NOMO-1 treated with DMSO at 0.1 percent for 48 hours (cell line): ENCODE data around the gene CYFIP2.
"Not testable (repeated sequence)": the region's sequence is repeated elsewhere in the genome, so short reads cannot be mapped to it uniquely, and the experiment has no call there.

Experiments
- DNase-seq: peaks from one replicate; lab custom pipeline; 2025; ENCODE audit not compliant: unreplicated experiment; lab: John Stamatoyannopoulos, UW

The CYFIP2 gene

DNA sequence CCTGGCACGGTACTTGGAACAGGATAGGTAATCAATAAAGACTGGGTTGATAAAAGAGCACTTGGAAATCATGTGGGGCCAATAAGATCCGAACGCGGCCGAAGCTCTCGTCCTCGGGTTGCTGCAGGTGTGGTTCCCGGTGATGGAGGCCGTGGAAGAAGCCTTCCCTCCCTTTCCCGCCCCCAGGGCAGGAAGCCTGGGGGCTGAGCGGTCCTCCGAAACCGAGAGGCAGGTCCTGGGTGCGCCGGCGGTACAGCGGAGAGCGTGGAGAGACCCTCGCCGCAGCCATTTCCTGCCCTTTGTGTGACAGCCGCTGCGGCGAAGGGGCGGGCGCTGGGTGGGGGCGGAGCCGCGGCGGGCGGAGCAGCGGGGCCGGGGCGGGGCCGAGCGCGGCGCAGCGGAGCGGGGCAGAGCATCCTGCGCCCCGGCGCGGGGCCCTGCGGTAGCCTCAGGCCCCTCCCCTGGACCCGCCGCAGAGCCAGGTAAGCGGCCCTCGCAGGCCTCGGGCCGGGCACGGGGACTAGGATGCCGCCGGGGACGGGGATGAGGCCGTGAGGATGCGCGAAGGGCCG, at the start of gene CYFIP2:
CYFIP2 (plus strand) TSS at position 410 of the 572 bp plus-strand sequence. CDS start 19,239 bp downstream, outside the sequence.
- DNase-seq = peak; percentile 46

DNA sequence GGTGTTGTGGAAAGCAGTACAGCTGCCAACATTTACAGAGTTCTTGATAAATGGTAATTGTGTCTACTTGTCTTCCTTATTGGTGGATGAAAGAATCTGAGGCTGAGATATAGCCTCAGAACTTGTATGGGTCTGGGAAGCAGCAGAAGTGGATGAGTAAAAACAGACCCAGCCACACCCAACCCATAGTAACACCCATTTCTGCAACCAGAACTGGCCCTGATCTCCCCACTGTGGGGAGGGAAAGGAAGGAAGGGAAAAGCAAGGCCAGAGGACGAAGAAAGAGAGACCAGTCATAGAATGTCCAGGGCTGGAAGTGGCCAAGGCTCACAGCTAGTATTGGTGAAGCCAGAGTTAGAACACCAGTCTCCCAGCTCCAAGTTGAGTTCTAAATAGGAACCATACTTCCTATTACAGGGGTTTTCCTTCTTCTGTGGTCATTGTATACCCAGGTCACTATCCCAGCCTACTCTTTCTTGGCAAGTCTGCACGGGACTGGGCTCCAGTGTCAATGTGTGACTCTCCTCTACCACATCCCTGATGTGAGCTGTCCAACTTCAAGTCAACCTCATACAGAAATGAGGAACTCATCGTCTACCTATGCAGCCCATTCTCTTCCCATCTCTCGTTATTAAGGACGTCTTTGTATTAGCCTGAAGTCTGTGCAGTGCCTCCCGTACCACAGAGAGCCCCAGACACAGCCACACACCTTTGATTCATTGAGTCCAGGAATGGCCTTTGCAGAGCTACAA, 49.4 kb upstream of the CYFIP2 start:
- DNase-seq = no peak

DNA sequence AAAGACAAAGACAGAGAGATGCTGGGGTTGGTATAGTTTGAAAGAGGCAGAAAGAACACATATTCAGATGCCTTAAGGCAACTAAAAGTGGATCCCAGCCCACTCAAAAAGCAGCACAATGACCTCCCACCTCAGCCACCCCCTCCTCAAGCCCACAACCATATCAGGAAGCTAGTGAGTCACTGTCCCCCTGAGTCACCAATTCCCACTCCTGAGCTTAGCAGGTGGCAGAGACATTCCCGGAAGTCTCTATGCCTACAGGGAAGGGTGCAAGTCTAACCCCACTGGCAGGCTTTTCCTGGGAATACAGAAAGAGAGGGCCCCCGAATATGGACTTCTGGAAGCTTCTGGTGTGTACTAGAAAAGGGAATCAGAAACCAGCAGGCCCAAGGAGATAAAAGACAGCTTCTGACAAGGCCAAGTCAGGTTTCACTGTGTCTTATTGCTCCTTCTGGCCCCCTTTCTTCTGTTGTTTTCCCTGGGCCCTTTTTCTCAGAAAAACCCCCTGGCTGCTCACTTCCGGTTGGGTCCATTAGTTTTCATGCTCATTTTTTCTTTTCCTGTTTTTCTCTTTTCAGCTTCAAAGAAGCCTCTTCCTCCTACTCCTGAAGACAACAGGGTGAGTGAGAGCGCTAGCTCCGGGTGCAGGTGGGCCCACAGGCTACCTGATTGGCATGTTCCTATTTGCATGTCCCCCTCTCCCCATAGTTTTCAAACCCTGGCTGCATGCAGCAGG, 48.5 kb upstream of the CYFIP2 start:
- no peak for DNase-seq

DNA sequence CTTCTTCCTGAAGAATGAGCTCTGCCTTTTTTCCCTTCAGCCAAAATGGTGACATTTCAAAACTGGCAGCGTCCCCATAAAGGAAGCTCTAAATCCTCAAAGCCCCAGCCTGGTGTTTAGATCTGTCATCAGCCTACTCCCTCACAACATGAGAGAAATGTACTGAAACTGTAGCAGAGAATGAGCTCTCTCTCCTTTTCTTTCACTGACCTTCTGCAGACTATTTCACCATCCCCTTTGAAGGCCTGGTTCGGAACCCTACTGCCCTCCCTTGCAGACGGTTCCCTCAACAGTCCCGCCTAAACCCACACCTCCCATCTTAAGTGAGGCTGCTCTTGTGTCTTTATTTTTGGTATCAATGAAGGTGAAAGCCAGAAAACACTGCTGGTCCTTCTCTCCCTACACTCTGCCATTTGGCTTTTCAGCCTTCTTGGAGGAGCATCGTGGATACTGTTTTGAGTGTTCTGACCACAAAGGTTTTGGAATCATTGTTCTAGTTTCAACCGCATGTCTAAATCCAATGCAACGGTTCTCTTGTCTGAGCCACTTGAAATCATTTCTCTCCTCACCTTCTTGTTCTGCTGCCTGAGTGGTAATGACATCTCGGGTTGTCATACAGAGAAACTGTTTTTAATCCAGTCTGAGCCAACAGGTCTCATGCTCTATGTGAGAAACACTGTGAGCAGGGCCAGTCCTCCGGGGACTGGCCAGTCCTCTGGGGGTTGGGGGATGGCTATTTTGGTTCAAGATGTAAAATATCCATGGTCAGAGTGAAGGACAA, 46.2 kb upstream of the CYFIP2 start:
- DNase-seq = no peak

DNA sequence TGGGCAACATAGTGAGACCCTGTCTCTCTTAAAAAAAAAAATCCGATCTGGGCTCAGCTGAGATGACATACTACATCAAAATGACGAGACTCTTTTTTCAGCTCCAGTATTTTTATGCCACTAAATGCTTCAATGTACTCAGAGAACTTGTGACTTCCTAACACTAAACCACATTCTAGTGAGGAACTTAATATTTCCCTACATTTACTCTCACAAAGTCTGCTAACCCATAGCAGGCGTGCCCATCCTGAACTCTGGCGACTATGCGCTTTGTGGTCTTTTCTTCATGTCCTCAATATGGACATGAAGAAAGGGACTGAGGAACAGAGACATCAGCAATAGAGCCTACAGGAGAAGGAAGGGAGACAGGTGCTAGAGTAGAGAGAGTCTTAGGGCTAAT, 44.0 kb upstream of the CYFIP2 start:
- no peak for DNase-seq

DNA sequence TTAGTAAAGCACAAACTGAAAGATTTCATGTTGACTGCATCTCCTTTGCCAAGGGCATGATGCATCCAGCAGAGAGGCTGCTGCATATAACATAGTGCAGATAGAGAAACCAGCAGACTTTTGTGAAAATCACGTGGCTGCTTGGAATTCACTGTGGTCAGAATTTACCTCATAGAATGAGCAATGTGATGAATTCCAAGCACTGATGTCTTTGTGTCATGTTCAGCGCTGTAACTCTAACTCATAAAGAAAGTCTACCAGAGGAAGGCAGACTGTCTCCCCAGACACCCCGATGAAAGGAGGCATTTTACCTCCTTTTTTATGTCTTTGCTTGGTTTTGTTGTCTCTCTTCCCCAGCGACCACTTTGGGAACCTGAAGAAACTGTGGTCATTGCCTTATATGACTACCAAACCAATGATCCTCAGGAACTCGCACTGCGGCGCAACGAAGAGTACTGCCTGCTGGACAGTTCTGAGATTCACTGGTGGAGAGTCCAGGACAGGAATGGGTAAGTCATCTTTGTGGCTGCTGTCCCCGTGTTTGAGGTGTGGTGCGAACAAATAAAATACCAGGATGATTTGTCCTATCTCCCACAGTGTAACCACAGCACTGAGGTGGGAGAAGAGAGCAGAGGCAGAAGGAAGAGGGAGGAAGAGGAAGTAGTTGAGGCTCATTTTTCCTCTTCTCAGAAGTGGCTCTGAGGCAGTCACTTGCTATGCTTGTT, 43.3 kb upstream of the CYFIP2 start:
- DNase-seq = no peak

DNA sequence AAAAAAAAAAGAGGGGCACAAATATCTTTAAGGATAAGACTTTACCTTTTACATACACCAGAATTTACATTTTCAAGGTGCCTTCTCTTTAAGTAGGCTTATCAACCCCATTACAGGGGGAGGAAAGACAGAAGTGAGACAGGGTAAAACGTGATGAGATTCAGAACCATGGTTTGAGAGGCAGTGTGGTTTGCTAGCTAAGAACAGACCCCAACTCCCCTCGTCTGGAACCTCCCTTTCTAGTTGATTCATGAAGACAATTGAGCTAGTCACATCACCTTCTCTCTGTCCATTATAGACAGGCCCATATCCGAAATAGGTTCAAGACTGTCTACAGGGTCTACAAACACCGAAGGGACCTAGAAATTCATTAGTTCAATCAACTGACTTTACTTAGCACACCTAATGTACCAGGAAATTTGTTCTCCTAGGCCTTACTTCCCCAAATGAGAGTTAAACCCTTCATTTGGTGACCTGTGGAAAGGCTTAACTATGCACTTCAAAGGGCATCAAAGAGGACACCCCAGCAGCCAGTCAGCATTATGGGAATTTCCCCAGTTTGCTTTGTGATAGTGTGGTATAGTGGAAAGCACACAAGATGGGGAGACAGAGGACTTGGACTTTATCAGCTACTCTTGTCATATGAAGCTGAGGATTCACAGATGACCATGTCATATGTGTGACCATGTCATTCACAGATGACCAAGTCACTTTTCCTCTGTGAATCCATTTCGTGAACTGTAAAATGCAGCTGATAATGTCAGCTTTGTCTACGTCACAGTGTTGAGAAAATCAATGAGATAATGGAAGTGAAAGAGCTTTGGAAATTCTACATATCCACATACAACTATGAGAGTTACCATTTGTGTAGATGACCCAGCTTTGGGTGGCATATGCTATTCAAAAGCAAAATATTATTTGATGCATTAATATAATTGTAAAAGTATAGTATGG, 40.2 kb upstream of the CYFIP2 start:
- DNase-seq = no peak

DNA sequence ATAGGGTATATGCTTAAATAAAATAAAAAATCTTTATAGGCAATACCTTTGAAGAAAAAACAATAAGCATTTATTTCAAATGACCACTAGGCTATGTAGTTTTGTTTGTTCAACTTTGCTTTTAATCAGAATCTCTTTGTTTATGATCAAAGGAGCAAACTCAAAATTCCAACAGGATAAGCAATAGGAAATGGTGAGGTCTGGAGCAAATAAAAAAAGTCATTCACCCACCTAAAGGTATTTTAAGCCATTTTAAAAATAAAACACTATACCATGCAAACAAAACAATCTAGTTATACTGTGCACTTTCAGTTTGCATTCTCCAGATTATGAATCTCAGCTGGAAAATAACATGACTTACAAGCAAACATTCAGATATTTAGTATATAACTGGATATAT, 35.3 kb upstream of the CYFIP2 start:
- DNase-seq = no peak

DNA sequence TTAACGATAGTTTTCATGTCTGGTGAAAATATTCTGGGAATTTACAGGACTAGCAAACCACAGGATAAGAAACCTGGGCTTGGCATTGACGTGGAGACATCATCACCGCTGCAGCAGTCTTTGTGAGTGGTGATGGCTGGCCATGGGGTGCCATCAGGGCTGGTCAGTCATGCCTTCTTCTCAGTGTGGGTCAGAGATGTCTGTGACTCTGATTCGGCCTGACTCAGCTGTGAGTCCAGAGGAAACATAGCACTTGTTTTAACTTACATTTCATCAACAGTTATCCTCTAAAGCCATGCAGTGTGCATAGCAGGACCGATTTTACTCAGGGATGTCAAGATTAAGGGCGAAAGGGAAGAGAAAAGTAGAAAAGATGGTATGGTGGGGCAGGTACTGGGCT, 33.2 kb upstream of the CYFIP2 start:
- DNase-seq = no peak

DNA sequence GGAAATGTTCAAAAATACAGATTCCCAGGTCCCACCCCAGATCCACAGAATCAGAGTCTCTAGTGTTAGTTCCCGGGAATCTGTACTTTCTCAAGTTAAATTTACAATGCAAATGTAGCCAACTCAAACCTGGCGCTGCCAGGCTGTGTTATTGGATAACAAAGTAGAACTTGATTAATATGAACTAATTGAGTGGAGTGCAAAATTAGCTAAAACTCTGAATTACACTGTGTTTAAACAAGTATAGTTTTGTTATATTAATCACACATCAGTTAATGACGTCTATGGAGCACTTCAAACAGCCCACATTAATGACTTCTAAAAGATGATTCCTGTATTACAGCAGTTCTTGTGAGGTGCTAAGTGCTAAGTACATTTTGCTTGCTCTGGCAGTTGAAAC, 32.4 kb upstream of the CYFIP2 start:
- DNase-seq = no peak

DNA sequence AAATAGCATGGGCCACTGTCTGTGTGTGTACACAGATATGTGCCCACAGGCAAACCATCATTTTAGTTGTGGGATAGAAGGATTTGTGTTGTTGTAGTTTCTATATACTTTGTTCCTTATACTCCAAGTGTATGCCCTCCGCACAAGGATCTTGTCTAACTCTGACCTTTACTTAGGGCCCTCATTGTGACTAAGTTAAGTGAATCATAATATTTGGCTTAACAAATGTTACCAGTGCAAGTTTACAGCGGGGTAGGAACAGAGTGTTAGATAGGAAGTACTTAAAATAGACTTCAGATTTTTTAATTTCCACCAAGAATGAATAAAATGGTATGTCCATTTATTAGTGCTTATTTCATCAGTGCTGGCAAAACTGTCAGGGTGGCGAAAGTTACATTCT, 29.5 kb upstream of the CYFIP2 start:
- DNase-seq = no peak

DNA sequence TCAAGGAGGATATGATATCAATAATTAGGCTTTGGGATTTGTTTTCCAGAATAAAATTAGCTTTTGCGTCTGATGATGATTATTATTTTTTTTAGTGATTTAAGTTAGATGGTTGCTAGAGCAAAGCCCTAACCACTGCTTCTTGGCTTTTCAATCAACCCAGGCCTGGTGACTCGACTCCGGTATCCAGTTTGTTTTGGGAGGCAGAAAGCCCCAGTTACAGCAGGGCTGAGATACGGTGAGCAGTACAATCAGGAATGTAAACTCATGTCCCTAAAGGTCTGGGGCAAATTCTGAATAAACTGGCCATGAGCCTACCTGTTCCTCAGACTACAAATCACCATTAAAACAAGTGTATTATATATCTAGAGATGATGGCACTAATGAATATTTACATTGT, 24.4 kb upstream of the CYFIP2 start:
- no peak for DNase-seq

DNA sequence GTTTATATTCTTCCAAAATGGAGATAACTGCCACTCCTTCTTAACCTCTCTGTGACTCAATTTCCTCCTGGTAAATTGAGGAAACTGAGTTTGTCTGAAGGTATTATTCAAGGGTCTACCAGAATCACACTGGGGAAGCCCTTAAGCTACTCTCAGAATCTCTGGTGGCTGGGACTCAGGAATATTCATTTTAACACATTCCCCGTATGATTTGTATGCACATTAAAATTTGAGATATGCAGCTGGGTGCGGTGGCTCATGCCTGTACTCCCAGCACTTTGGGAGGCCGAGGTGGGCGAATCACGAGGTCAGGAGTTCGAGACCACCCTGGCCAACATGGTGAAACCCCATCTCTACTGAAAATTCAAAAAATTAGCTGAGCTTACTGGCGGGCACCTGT, 21.2 kb upstream of the CYFIP2 start:
- DNase-seq = not testable (repeated sequence)

DNA sequence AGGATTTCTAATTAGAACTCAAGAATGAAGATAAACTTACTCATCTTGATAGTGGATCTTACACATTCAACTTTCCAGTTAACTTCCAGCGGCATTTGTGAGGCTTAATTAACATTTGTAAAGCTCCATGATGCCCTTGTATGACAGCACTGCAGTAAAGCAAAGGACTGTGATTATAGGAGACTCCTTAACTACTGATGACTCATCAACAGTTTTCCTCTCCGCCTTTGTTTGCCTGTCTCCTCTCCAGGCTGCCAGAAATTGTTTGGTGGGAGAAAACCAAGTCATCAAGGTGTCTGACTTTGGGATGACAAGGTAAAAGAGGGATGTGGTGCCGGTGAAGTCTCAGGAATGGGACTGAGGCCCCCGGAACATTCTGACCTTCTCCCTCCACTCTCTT, 20.4 kb upstream of the CYFIP2 start:
- DNase-seq = no peak

DNA sequence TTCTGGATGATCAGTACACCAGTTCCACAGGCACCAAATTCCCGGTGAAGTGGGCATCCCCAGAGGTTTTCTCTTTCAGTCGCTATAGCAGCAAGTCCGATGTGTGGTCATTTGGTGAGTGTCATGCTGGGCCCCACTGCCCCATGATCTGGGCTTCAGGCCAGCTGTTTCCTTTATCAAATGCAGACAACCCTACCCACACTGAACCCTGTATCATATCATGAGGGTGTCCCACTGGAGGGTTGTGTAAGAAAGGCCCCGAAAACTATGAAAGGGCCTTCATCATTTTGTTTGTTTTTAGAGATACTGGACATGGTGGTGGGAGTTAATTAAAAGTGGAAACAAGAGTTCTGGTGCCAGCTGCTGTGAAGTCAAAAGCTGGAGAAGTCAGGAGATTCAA, 20.0 kb upstream of the CYFIP2 start:
- no peak for DNase-seq

DNA sequence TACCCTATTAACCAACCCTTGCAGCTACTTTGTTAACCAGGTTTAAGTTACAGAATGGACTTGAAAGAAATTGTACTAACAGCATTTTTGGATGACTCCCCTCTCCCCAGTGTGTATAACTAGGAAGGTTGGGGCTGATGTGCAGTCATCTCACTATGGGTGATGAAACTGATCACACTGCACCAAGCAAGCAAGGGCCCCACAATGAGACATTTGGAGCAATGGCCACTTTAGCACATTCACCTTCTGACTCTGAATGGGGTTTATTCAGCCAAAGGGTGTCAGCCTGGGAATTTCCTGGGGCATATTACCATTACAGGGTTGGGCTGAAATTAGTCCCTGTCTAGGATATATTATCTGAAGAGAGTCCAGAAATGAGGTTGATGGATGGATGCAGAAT, 18.7 kb upstream of the CYFIP2 start:
- no peak for DNase-seq

DNA sequence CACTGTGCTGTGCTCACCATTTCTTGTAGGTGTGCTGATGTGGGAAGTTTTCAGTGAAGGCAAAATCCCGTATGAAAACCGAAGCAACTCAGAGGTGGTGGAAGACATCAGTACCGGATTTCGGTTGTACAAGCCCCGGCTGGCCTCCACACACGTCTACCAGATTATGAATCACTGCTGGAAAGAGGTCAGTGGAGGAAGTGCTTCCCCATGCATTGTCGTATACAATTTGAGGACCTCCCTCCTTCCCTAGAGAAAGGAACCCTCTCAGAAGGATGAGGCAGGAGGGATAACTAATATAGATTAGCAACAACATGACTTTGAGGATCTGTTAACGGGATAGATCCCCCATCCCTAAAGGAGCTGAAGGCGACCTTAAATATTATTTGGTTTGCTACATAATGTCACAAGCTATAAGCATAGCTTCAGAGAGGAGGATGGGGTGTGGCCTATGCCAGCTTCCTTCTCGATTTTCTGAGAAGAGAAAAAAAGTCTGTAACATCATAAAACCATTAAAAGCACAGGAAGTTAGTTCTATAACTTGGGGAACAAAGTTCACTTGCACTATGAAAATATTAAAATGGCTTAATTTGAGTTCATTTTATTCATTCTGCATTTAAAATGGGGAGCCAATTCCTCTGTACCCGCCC, 17.0 kb upstream of the CYFIP2 start:
- DNase-seq = peak; percentile 79

DNA sequence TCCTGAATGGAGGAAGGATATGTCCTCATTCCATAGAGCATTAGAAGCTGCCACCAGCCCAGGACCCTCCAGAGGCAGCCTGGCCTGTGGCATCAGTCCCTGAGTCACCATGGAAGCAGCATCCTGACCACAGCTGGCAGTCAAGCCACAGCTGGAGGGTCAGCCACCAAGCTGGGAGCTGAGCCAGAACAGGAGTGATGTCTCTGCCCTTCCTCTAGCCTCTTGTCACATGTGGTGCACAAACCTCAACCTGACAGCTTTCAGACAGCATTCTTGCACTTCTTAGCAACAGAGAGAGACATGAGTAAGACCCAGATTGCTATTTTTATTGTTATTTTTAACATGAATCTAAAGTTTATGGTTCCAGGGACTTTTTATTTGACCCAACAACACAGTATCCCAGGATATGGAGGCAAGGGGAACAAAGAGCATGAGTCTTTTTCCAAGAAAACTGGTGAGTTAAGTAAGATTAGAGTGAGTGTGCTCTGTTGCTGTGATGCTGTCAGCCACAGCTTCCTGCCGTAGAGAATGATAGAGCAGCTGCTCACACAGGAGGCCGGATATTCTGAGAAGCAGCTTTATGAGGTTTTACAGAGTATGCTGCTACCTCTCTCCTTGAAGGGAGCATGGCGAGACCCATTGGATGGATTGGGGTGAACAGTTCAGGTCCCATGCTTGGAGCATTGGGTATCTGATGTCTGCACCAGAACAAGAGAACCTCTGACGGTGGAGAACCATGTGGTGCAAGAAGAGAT, 13.0 kb upstream of the CYFIP2 start:
- DNase-seq = no peak

DNA sequence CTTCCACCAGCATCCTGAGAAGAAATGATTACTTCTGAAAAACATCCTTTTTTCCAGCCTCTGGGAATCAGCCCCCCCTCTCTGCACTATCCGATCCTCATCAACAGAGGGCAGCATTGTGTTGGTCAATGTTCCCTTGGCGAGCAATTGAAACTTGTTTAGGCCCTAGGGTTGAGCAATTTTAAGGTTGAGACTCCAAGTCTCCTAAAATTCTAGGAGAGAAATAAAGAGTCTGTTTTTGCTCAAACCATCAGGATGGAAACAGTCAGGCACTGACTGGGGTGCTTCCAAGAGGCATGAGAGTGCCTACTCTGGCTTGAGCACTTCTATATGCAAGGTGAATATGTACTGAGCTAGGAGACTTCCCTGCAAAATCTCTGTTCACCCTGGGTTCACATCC, 12.4 kb upstream of the CYFIP2 start:
- peak; percentile 50 for DNase-seq
